Measurements from ENCODE around the gene NKX1-1. TPM values are rescaled to one million over a fixed set of nuclear protein-coding genes. Genes with fewer than 3 reads are reported as not detected.
A peak's percentile ranks its signal among the peaks of the same experiment; 100 is the strongest.

Gene NKX1-1
- total RNA-seq, 1 experiment from 2014 or later, result not detected

DNA sequence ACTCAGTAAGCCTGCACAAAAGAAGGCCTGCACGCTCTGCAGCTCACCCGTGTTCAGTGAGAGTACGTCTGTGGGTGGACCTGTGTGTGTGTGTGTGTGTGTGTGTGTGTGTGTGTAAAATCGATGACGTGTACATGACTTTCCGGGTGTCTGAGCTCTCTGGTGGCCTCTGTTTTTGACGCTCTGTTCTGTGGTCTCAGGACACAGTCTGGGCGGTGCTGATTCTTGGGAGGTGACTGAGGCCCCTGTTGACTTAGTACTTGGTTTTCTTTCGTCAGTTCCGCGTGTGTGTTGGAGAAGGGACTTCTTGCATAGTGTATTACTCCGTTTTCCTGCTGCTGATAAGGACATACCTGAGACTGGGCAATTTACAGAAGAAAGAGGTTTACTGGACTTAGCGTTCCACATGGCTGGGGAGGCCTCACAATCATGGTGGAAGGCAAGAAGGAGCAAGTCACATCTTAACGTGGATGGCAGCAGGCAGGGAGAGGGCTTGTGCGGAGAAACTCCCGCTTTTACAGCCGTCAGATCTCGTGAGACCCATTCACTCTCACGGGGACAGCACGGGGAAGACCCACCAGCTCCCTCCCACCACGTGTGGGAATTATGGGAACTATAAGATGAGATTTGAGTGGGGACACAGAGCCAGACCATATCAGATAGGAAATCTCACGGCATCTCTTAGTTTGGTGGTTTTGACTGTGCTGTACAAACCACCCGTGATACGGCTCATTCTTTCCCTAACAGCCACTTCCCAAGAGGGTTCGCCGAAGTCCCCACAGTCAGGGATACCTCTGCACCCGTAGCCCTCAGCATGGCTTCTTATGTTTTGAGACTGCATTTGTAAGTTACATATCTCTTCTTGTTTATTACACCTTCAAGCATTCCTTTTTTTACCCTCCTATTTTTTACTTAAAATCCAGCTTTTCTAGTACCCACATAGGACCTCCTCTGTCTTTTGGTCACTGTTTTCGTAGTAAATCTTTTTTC lies 34.8 kb downstream of the NKX1-1 start:
- TF ChIP-seq ZNF396 (CRISPR knock-in tag; IDR thresholded peaks at IDR 0.05; ENCODE audit: borderline replicate concordance), result no peak
- no peak for TF ChIP-seq FOXK1 (CRISPR knock-in tag; IDR thresholded peaks at IDR 0.05)
- TF ChIP-seq, protein P1, sequence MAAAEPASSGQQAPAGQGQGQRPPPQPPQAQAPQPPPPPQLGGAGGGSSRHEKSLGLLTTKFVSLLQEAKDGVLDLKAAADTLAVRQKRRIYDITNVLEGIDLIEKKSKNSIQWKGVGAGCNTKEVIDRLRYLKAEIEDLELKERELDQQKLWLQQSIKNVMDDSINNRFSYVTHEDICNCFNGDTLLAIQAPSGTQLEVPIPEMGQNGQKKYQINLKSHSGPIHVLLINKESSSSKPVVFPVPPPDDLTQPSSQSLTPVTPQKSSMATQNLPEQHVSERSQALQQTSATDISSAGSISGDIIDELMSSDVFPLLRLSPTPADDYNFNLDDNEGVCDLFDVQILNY (CRISPR knock-in tag; IDR thresholded peaks at IDR 0.05), result no peak
- TF ChIP-seq RORB (CRISPR knock-in tag; IDR thresholded peaks at IDR 0.05), result no peak
- no peak for TF ChIP-seq MYBL2 (CRISPR knock-in tag; IDR thresholded peaks at IDR 0.05)
- POLR2A ChIA-PET, result no interaction called here
- peaks cover 14% of the 10 kb centered on the region; the same call in 1 of the 2 replicates for H3K36me3 Mint-ChIP-seq
- CTCF ChIA-PET, result interaction anchor here (0.6 to 1.0 kb wide), 2 partner anchors 16 to 1858 kb away, joined by 3 to 4 read pairs; no protein-coding TSS in a partner anchor
- H3K4me1 Mint-ChIP-seq, result no peaks in the 10 kb centered on the region
- DNase-seq (ENCODE audit: low spot score) (no peak), ATAC-seq (no peak)
- no peaks in the 10 kb centered on the region for H3K9me3 Mint-ChIP-seq
- no peaks in the 10 kb centered on the region; the same call in 1 of the 2 replicates for H3K27me3 Mint-ChIP-seq (ENCODE audit: low read depth)
- H3K27ac Mint-ChIP-seq, result peak overlapping the region; percentile 53
- H3K4me3 Mint-ChIP-seq, result no peak overlapping the region

GRCh38 chr4:1370321-1371124 lies 35.7 kb downstream of the NKX1-1 start:
- POLR2A ChIA-PET, result no interaction called here
- DNase-seq (ENCODE audit: low spot score) (peak; percentile 6), ATAC-seq (no peak)
- Mint-ChIP-seq H3K4me1 (0 out of 2 replicates have a peak, but pooled peaks cover 3% of the 10 kb centered on the region), H3K9me3 (no peaks in the 10 kb centered on the region), H3K27ac (peak overlapping the region; percentile 53), H3K27me3 (ENCODE audit: low read depth) (no peaks in the 10 kb centered on the region; the same call in 1 of the 2 replicates), H3K36me3 (peaks cover 14% of the 10 kb centered on the region; the same call in 1 of the 2 replicates), H3K4me3 (no peak overlapping the region)
- TF ChIP-seq ZSCAN18 (CRISPR knock-in tag; IDR thresholded peaks at IDR 0.05), result no peak
- TF ChIP-seq, protein P2, sequence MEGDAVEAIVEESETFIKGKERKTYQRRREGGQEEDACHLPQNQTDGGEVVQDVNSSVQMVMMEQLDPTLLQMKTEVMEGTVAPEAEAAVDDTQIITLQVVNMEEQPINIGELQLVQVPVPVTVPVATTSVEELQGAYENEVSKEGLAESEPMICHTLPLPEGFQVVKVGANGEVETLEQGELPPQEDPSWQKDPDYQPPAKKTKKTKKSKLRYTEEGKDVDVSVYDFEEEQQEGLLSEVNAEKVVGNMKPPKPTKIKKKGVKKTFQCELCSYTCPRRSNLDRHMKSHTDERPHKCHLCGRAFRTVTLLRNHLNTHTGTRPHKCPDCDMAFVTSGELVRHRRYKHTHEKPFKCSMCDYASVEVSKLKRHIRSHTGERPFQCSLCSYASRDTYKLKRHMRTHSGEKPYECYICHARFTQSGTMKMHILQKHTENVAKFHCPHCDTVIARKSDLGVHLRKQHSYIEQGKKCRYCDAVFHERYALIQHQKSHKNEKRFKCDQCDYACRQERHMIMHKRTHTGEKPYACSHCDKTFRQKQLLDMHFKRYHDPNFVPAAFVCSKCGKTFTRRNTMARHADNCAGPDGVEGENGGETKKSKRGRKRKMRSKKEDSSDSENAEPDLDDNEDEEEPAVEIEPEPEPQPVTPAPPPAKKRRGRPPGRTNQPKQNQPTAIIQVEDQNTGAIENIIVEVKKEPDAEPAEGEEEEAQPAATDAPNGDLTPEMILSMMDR (IDR thresholded peaks at IDR 0.05), result no peak
- no peak for TF ChIP-seq SP1 (CRISPR knock-in tag; conservative IDR thresholded peaks at IDR 0.05)
- no peak for TF ChIP-seq NR3C1 (CRISPR knock-in tag; conservative IDR thresholded peaks at IDR 0.05; ENCODE audit: low read depth)
- TF ChIP-seq, protein P3, sequence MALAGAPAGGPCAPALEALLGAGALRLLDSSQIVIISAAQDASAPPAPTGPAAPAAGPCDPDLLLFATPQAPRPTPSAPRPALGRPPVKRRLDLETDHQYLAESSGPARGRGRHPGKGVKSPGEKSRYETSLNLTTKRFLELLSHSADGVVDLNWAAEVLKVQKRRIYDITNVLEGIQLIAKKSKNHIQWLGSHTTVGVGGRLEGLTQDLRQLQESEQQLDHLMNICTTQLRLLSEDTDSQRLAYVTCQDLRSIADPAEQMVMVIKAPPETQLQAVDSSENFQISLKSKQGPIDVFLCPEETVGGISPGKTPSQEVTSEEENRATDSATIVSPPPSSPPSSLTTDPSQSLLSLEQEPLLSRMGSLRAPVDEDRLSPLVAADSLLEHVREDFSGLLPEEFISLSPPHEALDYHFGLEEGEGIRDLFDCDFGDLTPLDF (CRISPR knock-in tag; IDR thresholded peaks at IDR 0.05), result no peak
- TF ChIP-seq ETV6 (CRISPR knock-in tag; IDR thresholded peaks at IDR 0.05), result no peak
- no peak for TF ChIP-seq CREM (CRISPR knock-in tag; IDR thresholded peaks at IDR 0.05)
- no peak for TF ChIP-seq JUN (CRISPR knock-in tag; IDR thresholded peaks at IDR 0.05)
- TF ChIP-seq NFATC4 (CRISPR knock-in tag; IDR thresholded peaks at IDR 0.05), result no peak
- no peak for TF ChIP-seq MLX (CRISPR knock-in tag; IDR thresholded peaks at IDR 0.05)
- no peak for TF ChIP-seq ZNF232 (CRISPR knock-in tag; IDR thresholded peaks at IDR 0.05)
- no peak for TF ChIP-seq MYBL2 (CRISPR knock-in tag; IDR thresholded peaks at IDR 0.05)
- no peak for TF ChIP-seq SMAD4 (CRISPR knock-in tag; IDR thresholded peaks at IDR 0.05)
- TF ChIP-seq JAZF1 (CRISPR knock-in tag; IDR thresholded peaks at IDR 0.05), result no peak
- no peak for TF ChIP-seq SMAD3 (CRISPR knock-in tag; IDR thresholded peaks at IDR 0.05; ENCODE audit: borderline replicate concordance)
- no peak for TF ChIP-seq PRRX2 (CRISPR knock-in tag; IDR thresholded peaks at IDR 0.05)
- no peak for TF ChIP-seq ZNF671 (CRISPR knock-in tag; IDR thresholded peaks at IDR 0.05)
- CTCF ChIA-PET, result interaction anchor here (0.6 to 1.0 kb wide), 2 partner anchors 15 to 1859 kb away, joined by 3 to 4 read pairs; no protein-coding TSS in a partner anchor
